Activated CD8-positive, alpha-beta T cell treated with anti-CD3 and anti-CD28 coated beads for 36 hours (primary cell): ENCODE data around the gene CCDC92B. TPM values are rescaled to one million over a fixed set of nuclear protein-coding genes. Genes with fewer than 3 reads are reported as not detected.

Experiments
- ATAC-seq: fragments of 200-7000 bp; cut with Tn5 transposase; one replicate; pipeline ENCODE4 v1.10.0; 2021; ENCODE audit warnings: mild to moderate bottlenecking, moderate library complexity
- CTCF ChIA-PET: fragments of 350-600 bp; sonication (Branson Sonifier 250); formaldehyde crosslinking; loops from one replicate; lab custom pipeline; 2021; ENCODE audit warnings: antibody characterized with exemption; lab: Charles Lee
- POLR2A ChIA-PET: fragments of 350-600 bp; sonication (Branson Sonifier 250); formaldehyde crosslinking; loops from one replicate; lab custom pipeline; 2021; ENCODE audit warnings: antibody characterized with exemption; lab: Charles Lee
- DNase-seq: peaks from one replicate; pipeline ENCODE4 v3.0.0-alpha.2; 2020
- H3K27ac Mint-ChIP-seq: one replicate; pipeline ENCODE4 v1.8.0; 2021; ENCODE audit warnings: mild to moderate bottlenecking, mixed read lengths
- H3K27me3 Mint-ChIP-seq: one replicate; pipeline ENCODE4 v1.8.0; 2021; ENCODE audit warnings: mixed read lengths
- H3K36me3 Mint-ChIP-seq: one replicate; pipeline ENCODE4 v1.8.0; 2021; ENCODE audit warnings: low read depth, mixed read lengths
- H3K4me1 Mint-ChIP-seq: one replicate; pipeline ENCODE4 v1.8.0; 2021; ENCODE audit warnings: low read depth, mixed read lengths
- H3K4me3 Mint-ChIP-seq: one replicate; pipeline ENCODE4 v1.8.0; 2021; ENCODE audit warnings: mild to moderate bottlenecking, moderate library complexity, mixed read lengths
- H3K9me3 Mint-ChIP-seq: one replicate; pipeline ENCODE4 v1.8.0; 2021; ENCODE audit warnings: mixed read lengths
- intact Hi-C: fragments of 100-400 bp; cut with micrococcal nuclease; formaldehyde crosslinking; loops from one replicate; pipeline ENCODE4 v1.10.0; 2022
- total RNA-seq, 2 experiments: library from RNA; stranded (reverse); gene quantifications; one replicate each; pipeline ENCODE4 v1.2.3, GENCODE V29; 2021
- TF ChIP-seq, protein P1 (sequence below): fragments of 200-600 bp; IDR thresholded peaks from one replicate; pipeline ENCODE4 v1.8.0; 2022; ENCODE audit warnings: antibody characterized with exemption, mild to moderate bottlenecking

CCDC92B gene
- under 1 TPM in 1 of 2 experiments, not detected in 1; 0.09 TPM for total RNA-seq

- no peaks in the 10 kb centered on the region for H3K9me3 Mint-ChIP-seq
- intact Hi-C loops: no loop called here
- no peak within 1 kb of the TSS for H3K4me3 Mint-ChIP-seq
- peaks cover 46% of the 10 kb centered on the region for H3K27me3 Mint-ChIP-seq
- ATAC-seq: no peak
- H3K4me1 Mint-ChIP-seq: no peaks in the 10 kb centered on the region
- ChIA-PET POLR2A (interaction anchor here (1.5 kb wide), 1 partner anchor 40 kb away, joined by 4 read pairs; no protein-coding TSS in a partner anchor), CTCF (no interaction called here)
- no peak for DNase-seq
- no peaks in the 10 kb centered on the region for H3K36me3 Mint-ChIP-seq
- no peak within 1 kb of the TSS for H3K27ac Mint-ChIP-seq
- TF ChIP-seq, protein P1, sequence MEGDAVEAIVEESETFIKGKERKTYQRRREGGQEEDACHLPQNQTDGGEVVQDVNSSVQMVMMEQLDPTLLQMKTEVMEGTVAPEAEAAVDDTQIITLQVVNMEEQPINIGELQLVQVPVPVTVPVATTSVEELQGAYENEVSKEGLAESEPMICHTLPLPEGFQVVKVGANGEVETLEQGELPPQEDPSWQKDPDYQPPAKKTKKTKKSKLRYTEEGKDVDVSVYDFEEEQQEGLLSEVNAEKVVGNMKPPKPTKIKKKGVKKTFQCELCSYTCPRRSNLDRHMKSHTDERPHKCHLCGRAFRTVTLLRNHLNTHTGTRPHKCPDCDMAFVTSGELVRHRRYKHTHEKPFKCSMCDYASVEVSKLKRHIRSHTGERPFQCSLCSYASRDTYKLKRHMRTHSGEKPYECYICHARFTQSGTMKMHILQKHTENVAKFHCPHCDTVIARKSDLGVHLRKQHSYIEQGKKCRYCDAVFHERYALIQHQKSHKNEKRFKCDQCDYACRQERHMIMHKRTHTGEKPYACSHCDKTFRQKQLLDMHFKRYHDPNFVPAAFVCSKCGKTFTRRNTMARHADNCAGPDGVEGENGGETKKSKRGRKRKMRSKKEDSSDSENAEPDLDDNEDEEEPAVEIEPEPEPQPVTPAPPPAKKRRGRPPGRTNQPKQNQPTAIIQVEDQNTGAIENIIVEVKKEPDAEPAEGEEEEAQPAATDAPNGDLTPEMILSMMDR: no peak
These were observed at the start of gene CCDC92B for GRCh38 chr17:2749058-2749783. Gene CCDC92B (minus strand): TSS chr17:2749652. CDS start chr17:2735145, 14,507 bp downstream.

- H3K36me3 Mint-ChIP-seq: no peaks in the 10 kb centered on the region
- H3K4me1 Mint-ChIP-seq: peaks cover 45% of the 10 kb centered on the region
- intact Hi-C loops: no loop called here
These were observed 49.2 kb upstream of the CCDC92B start for GRCh38 chr17:2798678-2799077.

GRCh38 chr17:2798188-2798587 is 48.7 kb upstream of the CCDC92B start:
- H3K4me1 Mint-ChIP-seq: peaks cover 49% of the 10 kb centered on the region
- CTCF ChIA-PET: no interaction called here
- H3K4me3 Mint-ChIP-seq: no peak overlapping the region
- TF ChIP-seq, protein P1: no peak
- no peak overlapping the region for H3K27ac Mint-ChIP-seq
- no peaks in the 10 kb centered on the region for H3K9me3 Mint-ChIP-seq
- no peaks in the 10 kb centered on the region for H3K36me3 Mint-ChIP-seq
- intact Hi-C loops: no loop called here
- ATAC-seq (no peak), DNase-seq (no peak)
- POLR2A ChIA-PET: interaction anchor here (0.6 kb wide), 1 partner anchor 52 kb away, joined by 3 read pairs; no protein-coding TSS in a partner anchor
- H3K27me3 Mint-ChIP-seq: peaks cover 42% of the 10 kb centered on the region

More at GRCh38 chr17:2798678-2799077, 49.2 kb upstream of the CCDC92B start:
- Mint-ChIP-seq H3K9me3 (no peaks in the 10 kb centered on the region), H3K27ac (no peak overlapping the region), H3K4me3 (no peak overlapping the region), H3K27me3 (peaks cover 41% of the 10 kb centered on the region)
- DNase-seq (no peak), ATAC-seq (no peak)
- ChIA-PET POLR2A (no interaction called here), CTCF (no interaction called here)
- TF ChIP-seq, protein P1: no peak

DNA sequence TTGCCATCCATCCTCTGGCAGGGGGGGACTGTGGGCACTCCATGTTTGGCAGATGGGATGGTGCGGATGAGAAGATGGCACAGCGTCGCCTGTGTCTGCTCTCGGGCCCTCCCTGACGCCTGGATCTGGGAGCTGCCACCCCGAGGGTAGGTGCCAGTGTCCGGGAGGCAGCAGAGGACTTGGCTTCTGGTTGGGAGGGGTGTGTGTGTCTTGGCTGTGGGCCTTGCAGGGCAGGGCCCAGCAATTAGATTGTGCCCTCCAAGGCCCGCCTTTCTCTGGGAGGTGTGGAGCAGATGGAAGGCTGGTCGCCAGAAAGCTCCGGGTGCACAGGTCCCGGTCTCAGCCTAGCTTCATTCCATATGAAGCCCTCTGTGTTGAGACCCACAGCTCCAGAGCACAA is 48.2 kb upstream of the CCDC92B start:
- DNase-seq (no peak), ATAC-seq (no peak)
- peaks cover 45% of the 10 kb centered on the region for H3K27me3 Mint-ChIP-seq
- ChIA-PET CTCF (interaction anchor here (1.5 to 3.3 kb wide), 2 partner anchors 12 to 51 kb away, joined by 3 to 14 read pairs; no protein-coding TSS in a partner anchor), POLR2A (interaction anchor here (0.6 kb wide), 1 partner anchor 52 kb away, joined by 3 read pairs; no protein-coding TSS in a partner anchor)
- H3K4me3 Mint-ChIP-seq: no peak overlapping the region
- intact Hi-C loops: no loop called here
- peaks cover 53% of the 10 kb centered on the region for H3K4me1 Mint-ChIP-seq
- H3K36me3 Mint-ChIP-seq: no peaks in the 10 kb centered on the region
- TF ChIP-seq, protein P1: no peak
- no peaks in the 10 kb centered on the region for H3K9me3 Mint-ChIP-seq
- H3K27ac Mint-ChIP-seq: no peak overlapping the region

- H3K4me3 Mint-ChIP-seq: no peak overlapping the region
These were observed 47.8 kb upstream of the CCDC92B start for GRCh38 chr17:2797226-2797625.

More at GRCh38 chr17:2797226-2797625, 47.8 kb upstream of the CCDC92B start:
- Mint-ChIP-seq H3K27me3 (peaks cover 46% of the 10 kb centered on the region), H3K4me1 (peaks cover 57% of the 10 kb centered on the region), H3K27ac (no peak overlapping the region), H3K9me3 (no peaks in the 10 kb centered on the region), H3K36me3 (no peaks in the 10 kb centered on the region)
- ATAC-seq: no peak
- TF ChIP-seq, protein P1: no peak
- ChIA-PET CTCF (interaction anchor here (1.3 to 3.3 kb wide), 4 partner anchors 11 to 51 kb away, joined by 3 to 14 read pairs (median 3); no protein-coding TSS in a partner anchor), POLR2A (interaction anchor here (1.6 kb wide), 1 partner anchor 17 kb away, joined by 7 read pairs; no protein-coding TSS in a partner anchor)
- DNase-seq: no peak
- intact Hi-C loops: no loop called here
